ENCODE results near the gene PRRC2C.
"Not testable (repeated sequence)": the region's sequence is repeated elsewhere in the genome, so short reads cannot be mapped to it uniquely, and the experiment has no call there.

PRRC2C gene

GRCh38 chr1:171550050-171550449 is 64.7 kb downstream of the PRRC2C start:
- H3K4me1 Mint-ChIP-seq = no peaks in the 10 kb centered on the region
- peaks cover 19% of the 10 kb centered on the region for H3K36me3 Mint-ChIP-seq (ENCODE audit: low read depth)
- no peak for DNase-seq
- H3K27me3 Mint-ChIP-seq (ENCODE audit: low read depth, poor library complexity) = peaks cover 3% of the 10 kb centered on the region
- H3K27ac Mint-ChIP-seq = no peak overlapping the region
- TF ChIP-seq, protein P1, sequence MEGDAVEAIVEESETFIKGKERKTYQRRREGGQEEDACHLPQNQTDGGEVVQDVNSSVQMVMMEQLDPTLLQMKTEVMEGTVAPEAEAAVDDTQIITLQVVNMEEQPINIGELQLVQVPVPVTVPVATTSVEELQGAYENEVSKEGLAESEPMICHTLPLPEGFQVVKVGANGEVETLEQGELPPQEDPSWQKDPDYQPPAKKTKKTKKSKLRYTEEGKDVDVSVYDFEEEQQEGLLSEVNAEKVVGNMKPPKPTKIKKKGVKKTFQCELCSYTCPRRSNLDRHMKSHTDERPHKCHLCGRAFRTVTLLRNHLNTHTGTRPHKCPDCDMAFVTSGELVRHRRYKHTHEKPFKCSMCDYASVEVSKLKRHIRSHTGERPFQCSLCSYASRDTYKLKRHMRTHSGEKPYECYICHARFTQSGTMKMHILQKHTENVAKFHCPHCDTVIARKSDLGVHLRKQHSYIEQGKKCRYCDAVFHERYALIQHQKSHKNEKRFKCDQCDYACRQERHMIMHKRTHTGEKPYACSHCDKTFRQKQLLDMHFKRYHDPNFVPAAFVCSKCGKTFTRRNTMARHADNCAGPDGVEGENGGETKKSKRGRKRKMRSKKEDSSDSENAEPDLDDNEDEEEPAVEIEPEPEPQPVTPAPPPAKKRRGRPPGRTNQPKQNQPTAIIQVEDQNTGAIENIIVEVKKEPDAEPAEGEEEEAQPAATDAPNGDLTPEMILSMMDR (IDR thresholded peaks at IDR 0.05) = no peak
- H3K9me3 Mint-ChIP-seq = peaks cover 60% of the 10 kb centered on the region
- no peak overlapping the region for H3K4me3 Mint-ChIP-seq

DNA sequence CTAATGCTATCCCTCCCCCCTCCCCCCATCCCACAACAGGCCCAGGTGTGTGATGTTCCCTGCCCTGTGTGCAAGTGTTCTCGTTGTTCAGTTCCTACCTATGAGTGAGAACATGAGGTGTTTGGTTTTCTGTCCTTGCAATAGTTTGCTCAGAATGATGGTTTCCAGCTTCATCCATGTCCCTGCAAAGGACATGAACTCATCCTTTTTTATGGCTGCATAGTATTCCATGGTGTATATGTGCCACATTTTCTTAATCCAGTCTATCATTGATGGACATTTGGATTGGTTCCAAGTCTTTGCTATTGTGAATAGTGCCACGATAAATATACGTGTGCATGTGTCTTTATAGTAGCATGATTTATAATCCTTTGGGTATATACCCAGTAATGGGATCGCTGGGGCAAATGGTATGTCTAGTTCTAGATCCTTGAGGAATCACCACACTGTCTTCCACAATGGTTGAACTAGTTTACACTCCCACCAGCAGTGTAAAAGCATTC is 65.3 kb downstream of the PRRC2C start:
- Mint-ChIP-seq H3K36me3 (ENCODE audit: low read depth) (peaks cover 14% of the 10 kb centered on the region), H3K9me3 (peaks cover 66% of the 10 kb centered on the region)
- DNase-seq; H3K4me1 Mint-ChIP-seq; H3K27ac Mint-ChIP-seq; H3K27me3 Mint-ChIP-seq (ENCODE audit: low read depth, poor library complexity); H3K4me3 Mint-ChIP-seq: not testable (repeated sequence)

DNA sequence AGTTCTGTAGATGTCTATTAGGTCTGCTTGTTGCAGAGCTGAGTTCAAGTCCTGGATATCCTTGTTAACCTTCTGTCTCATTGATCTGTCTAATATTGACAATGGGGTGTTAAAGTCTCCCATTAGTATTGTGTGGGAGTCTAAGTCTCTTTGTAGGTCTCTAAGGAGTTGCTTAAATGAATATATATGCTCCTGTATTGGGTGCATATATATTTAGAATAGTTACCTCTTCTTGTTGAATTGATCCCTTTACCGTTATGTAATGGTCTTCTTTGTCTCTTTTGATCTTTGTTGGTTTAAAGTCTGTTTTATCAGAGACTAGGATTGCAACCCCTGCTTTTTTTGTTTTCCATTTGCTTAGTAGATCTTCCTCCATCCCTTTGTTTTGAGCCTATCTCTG is 68.6 kb downstream of the PRRC2C start:
- not testable (repeated sequence) for H3K4me1 Mint-ChIP-seq; DNase-seq; H3K27ac Mint-ChIP-seq; H3K4me3 Mint-ChIP-seq; H3K36me3 Mint-ChIP-seq (ENCODE audit: low read depth); H3K27me3 Mint-ChIP-seq (ENCODE audit: low read depth, poor library complexity)
- peaks cover 99% of the 10 kb centered on the region for H3K9me3 Mint-ChIP-seq

- DNase-seq = no peak
- H3K4me1 Mint-ChIP-seq = no peaks in the 10 kb centered on the region
- H3K27ac Mint-ChIP-seq = no peak overlapping the region
- TF ChIP-seq, protein P1 (IDR thresholded peaks at IDR 0.05) = no peak
- H3K36me3 Mint-ChIP-seq (ENCODE audit: low read depth) = peaks cover 19% of the 10 kb centered on the region
- H3K27me3 Mint-ChIP-seq (ENCODE audit: low read depth, poor library complexity) = no peaks in the 10 kb centered on the region
- H3K4me3 Mint-ChIP-seq = no peak overlapping the region
- H3K9me3 Mint-ChIP-seq = peaks cover 17% of the 10 kb centered on the region
Observed at GRCh38 chr1:171563675-171564074, 78.3 kb downstream of the PRRC2C start.

DNA sequence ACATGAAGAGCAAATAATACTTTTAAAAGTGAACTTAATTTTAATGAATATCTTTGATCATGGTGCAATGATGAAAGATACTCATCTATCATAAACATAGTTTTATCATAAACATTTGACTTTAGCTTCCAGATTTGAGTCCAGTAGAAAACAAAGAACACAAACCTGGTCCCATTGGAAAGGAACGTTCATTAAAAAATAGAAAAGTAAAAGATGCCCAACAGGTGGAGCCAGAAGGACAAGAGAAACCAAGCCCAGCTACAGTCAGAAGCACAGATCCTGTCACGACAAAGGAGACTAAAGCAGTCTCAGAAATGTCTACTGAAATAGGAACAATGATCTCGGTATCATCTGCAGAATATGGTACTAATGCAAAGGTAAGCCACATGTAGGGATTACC is 81.1 kb downstream of the PRRC2C start:
- H3K9me3 Mint-ChIP-seq = no peaks in the 10 kb centered on the region
- peaks cover 34% of the 10 kb centered on the region for H3K36me3 Mint-ChIP-seq (ENCODE audit: low read depth)
- H3K27ac Mint-ChIP-seq = no peak overlapping the region
- no peaks in the 10 kb centered on the region for H3K4me1 Mint-ChIP-seq
- no peaks in the 10 kb centered on the region for H3K27me3 Mint-ChIP-seq (ENCODE audit: low read depth, poor library complexity)
- TF ChIP-seq, protein P1 (IDR thresholded peaks at IDR 0.05) = no peak
- H3K4me3 Mint-ChIP-seq = no peak overlapping the region
- DNase-seq = no peak

DNA sequence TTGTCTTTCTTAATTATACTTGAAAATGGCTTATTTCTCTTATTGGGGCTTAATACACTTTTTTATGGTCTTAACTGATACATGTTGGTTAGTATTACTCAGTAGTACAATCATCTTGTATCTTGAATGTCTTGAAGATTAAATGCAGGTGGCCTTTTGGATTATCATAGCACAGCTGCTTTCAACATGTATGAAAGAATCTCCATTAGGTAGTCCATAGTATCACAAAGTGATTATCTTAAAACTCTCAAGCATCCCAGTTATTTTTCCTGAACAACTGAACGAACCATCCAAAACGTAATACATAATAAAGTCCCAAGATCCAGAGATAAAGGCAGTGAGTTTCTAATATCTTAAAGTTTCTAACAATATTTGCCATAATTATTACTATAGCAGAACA is 85.0 kb downstream of the PRRC2C start:
- H3K9me3 Mint-ChIP-seq = no peaks in the 10 kb centered on the region
- H3K27me3 Mint-ChIP-seq (ENCODE audit: low read depth, poor library complexity) = no peaks in the 10 kb centered on the region
- no peak overlapping the region for H3K27ac Mint-ChIP-seq
- H3K4me3 Mint-ChIP-seq = no peak overlapping the region
- TF ChIP-seq, protein P1 (IDR thresholded peaks at IDR 0.05) = no peak
- peaks cover 60% of the 10 kb centered on the region for H3K36me3 Mint-ChIP-seq (ENCODE audit: low read depth)
- no peaks in the 10 kb centered on the region for H3K4me1 Mint-ChIP-seq
- no peak for DNase-seq

- no peaks in the 10 kb centered on the region for H3K4me1 Mint-ChIP-seq
- H3K27me3 Mint-ChIP-seq (ENCODE audit: low read depth, poor library complexity) = no peaks in the 10 kb centered on the region
- H3K9me3 Mint-ChIP-seq = no peaks in the 10 kb centered on the region
- no peak overlapping the region for H3K4me3 Mint-ChIP-seq
- H3K36me3 Mint-ChIP-seq (ENCODE audit: low read depth) = peaks cover 72% of the 10 kb centered on the region
- TF ChIP-seq, protein P1 (IDR thresholded peaks at IDR 0.05) = no peak
- H3K27ac Mint-ChIP-seq = peak overlapping the region; percentile 13
- no peak for DNase-seq
Observed at GRCh38 chr1:171576144-171576543, 90.8 kb downstream of the PRRC2C start.
